HG02852 (cell line): ENCODE data around the gene NFAT5.
"Not testable (repeated sequence)": the region's sequence is repeated elsewhere in the genome, so short reads cannot be mapped to it uniquely, and the experiment has no call there.

Experiments
- ATAC-seq: cut with Tn5 transposase; IDR thresholded peaks from one replicate; pipeline ENCODE4 v1.9.1; 2021; ENCODE audit warnings: mild to moderate bottlenecking, moderate library complexity; ENCODE audit not compliant: unreplicated experiment

Gene NFAT5

GRCh38 chr16:69554495-69554894 lies 11.3 kb upstream of the NFAT5 start:
- ATAC-seq = no peak

- ATAC-seq = no peak
These were observed 10.3 kb upstream of the NFAT5 start for GRCh38 chr16:69555437-69555836.

- ATAC-seq = no peak
These were observed 9.9 kb upstream of the NFAT5 start for GRCh38 chr16:69555867-69556266.

GRCh38 chr16:69559164-69559563 lies 6.6 kb upstream of the NFAT5 start:
- ATAC-seq = no peak

- ATAC-seq = not testable (repeated sequence)
These were observed 4.4 kb upstream of the NFAT5 start for GRCh38 chr16:69561367-69561766.

- no peak for ATAC-seq
These were observed 3.9 kb upstream of the NFAT5 start for GRCh38 chr16:69561901-69562300.

GRCh38 chr16:69562813-69563212 lies 3.0 kb upstream of the NFAT5 start:
- ATAC-seq = no peak

- ATAC-seq = peak; percentile 38
These were observed 1.9 kb upstream of the NFAT5 start for GRCh38 chr16:69563605-69564580.

GRCh38 chr16:69564845-69565670 lies 708 bp upstream of the NFAT5 start:
- ATAC-seq = peak; percentile 21

- peak; percentile 19 for ATAC-seq
These were observed 644 bp downstream of the NFAT5 start for GRCh38 chr16:69566240-69566980.

GRCh38 chr16:69566981-69567680 lies 1.4 kb downstream of the NFAT5 start:
- ATAC-seq = no peak

- no peak for ATAC-seq
These were observed 2.9 kb downstream of the NFAT5 start for GRCh38 chr16:69568676-69569075.

- not testable (repeated sequence) for ATAC-seq
These were observed 13.0 kb downstream of the NFAT5 start for GRCh38 chr16:69578771-69579170.

- ATAC-seq = no peak
These were observed 14.2 kb downstream of the NFAT5 start for GRCh38 chr16:69579783-69580481.

GRCh38 chr16:69581297-69581696 lies 15.5 kb downstream of the NFAT5 start:
- ATAC-seq = no peak

GRCh38 chr16:69584493-69584892 lies 18.7 kb downstream of the NFAT5 start:
- not testable (repeated sequence) for ATAC-seq

GRCh38 chr16:69589434-69590269 lies 23.9 kb downstream of the NFAT5 start:
- ATAC-seq = no peak

GRCh38 chr16:69590590-69590989 lies 24.8 kb downstream of the NFAT5 start:
- ATAC-seq = no peak

- no peak for ATAC-seq
These were observed 28.0 kb downstream of the NFAT5 start for GRCh38 chr16:69593751-69594255.
